GM21381 (cell line): ENCODE results near the gene KCNG1.

Source experiments
- ATAC-seq: cut with Tn5 transposase; IDR thresholded peaks from one replicate; pipeline ENCODE4 v1.9.1; 2021; ENCODE audit warnings: mild to moderate bottlenecking, moderate library complexity; ENCODE audit not compliant: unreplicated experiment

KCNG1 gene

DNA sequence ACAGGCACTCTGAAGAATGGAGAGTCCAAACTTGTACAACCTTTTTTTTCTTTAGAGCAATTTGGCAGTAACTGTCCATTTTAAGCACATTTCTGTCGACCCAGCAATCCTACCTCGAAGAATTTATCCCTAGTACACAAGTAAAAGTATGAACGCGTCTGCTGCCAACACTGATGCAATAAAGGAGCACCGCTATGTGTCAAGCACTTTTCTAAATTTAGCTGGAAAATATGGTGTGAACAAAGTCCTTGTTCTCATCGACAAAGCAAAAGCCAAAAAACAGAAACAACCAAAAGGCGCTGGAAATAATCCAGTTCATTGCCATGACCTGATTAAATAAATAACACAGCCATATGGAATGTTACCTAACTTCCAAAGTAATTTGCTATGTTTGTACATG, 65.6 kb downstream of the KCNG1 start:
- no peak for ATAC-seq

DNA sequence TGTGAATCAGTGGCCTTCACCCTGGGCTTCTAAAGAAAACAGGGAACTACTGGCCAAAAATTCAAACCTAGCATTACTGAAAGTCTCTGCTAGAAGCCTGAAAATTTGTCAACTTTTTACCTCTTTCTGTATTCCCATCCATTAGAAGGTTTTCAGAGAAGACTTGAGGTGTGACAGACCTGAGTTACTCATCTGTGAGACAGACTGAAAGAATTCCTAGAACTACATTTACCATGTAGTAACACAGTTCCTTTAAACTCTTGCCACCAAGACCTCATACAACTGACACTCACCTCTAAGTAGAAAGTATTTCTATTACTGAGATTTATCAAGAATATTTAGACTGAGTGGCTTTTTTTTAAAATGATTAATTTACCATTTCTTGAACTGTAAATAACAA, 69.1 kb downstream of the KCNG1 start:
- ATAC-seq, result no peak
